Stimulated activated naive CD8-positive, alpha-beta T cell treated with anti-CD3 and anti-CD28 coated beads, Interleukin-15, Interleukin-2, amounts not matched to agents 100 U/mL and 50 U/mL, for 24 hours (primary cell): ENCODE data around the gene RGS8.
"Not testable (repeated sequence)": the region's sequence is repeated elsewhere in the genome, so short reads cannot be mapped to it uniquely, and the experiment has no call there.

Source experiments
- ATAC-seq: fragments of 150-1000 bp; cut with Tn5 transposase; one replicate; pipeline ENCODE4 v1.10.0; 2021
- DNase-seq: peaks from one replicate; pipeline ENCODE4 v3.0.0; 2021

The RGS8 gene

DNA sequence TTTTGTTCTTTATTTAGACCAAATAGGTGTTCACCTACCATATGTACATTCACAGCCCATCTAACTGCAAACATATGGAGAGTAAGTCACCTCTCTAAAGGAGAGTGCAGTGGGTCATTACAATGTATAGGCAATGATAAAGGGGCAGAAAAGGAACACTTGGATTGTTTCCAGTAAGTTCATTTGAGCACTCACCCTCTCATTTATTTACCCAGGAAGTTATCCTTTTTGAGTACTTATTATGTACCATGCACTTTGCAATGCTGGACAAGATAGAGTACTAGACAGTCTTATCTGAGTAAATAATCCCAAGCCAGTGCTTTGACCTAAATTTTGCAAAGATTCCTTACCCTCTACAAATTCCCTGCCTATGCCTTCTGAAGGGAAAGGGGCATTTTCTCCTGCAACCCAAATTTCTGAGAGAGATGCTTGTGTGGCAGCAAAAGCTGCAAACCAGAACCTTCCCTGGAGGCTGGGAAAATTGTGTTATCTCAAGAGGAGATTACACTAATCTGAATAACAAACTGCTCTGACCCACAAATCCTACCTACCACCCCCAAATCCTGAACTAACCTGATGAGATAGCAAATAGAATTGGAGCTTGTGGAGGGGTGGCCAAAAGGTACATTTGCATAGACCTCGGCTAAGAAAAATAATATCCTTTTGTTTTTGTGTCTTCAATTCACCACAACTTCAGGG, 18.6 kb upstream of the RGS8 start:
- DNase-seq (no peak), ATAC-seq (no peak)

DNA sequence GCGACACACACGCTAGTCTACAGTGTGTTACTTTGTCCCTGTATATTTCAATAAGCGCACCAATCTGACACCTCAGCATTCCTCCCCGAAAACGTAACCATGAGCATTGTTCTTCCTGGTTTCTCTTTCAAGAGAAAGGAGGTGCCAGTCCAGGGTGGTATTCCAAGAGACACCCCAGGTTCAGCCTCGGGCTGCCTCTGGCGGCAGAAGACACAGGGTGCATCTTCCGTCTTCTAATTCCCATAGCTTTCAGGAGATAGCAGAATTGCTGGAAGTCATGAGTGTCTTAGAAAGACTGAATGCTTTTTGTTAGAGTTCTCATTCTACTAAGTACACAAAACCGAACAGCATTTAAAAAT, 15.9 kb upstream of the RGS8 start:
- ATAC-seq, result no peak

DNA sequence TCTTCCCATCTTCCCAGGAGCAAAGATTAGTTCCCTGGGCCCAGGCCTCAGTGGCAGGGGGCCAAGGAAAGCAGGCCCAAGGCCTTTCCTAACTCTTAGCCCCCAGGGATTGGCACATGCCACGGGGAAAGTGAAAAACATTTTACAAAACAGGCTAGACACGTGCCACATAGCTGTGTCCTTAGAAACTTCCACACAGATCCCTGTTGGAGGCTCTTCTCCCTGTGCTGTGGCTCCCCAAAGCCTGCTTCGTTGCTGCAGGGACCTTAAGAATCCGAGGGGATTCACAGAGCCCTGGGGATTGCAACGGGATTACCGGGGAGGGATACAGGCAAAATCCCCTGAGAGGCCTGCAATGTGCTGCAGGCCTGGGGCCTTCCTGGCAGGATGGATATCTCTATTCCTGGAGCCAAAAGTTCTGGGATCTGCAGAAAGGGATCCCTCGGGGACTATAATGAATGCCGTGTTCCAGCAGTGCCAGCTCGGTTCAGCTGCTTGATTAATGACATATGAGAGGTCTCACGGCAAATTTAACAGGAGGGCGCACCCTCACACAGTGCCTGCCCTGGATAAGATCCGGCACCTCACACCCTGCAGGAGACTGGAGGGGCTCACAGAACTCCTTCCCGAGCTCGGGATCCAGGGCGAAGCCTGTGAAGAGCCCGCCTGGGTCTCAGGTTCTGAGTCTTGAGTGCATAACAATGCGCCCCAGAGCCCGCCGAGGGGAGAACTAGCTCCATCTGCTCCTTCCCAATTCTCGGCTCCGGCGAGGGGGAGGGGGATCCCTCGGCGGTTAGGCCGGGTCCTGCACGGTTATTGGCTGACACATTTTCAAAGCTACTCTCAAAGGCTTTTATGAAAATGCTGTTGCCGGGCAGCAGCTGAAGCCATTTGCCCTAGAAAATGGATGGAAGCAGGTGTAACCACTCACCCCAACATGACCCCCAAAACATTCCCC, 15.3 kb upstream of the RGS8 start:
- no peak for DNase-seq
- no peak for ATAC-seq

More for the DNA sequence above, 15.9 kb upstream of the RGS8 start:
- no peak for DNase-seq

DNA sequence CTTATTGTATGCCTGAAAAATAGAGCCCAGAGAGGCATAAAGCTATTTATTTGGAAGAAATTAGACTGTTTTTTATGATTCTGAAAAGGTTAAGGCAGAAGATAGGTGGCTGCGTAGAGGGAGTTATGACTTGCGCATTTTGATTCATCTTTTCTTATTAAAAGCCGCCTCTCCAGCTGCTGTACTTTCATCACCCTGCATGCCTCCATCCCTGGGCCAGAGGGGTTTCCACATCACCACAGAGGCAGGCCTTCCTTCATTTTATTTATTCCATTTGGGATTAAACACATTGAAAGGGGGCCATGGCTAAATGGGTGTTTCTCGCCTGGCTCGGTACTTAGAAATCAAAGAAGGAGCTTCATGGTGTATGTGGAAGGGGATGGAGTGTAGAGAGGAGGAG, 14.6 kb upstream of the RGS8 start:
- no peak for DNase-seq
- no peak for ATAC-seq

DNA sequence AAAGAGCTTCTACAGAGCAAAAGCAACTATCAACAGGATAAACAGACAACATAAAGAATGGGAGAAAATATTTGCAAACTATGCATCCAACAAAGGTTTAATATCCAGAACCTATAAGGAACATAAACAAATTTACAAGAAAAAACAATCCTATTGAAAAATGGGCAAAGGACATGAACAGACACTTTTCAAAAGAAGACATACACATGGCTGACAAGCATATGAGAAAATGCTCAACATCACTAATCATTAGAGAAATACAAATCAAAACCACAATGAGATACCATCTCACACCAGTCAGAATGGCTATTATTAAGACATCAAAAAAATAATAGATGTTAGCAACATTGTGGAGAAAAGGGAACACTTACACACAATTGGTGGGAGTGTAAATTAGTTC, 8.8 kb upstream of the RGS8 start:
- not testable (repeated sequence) for ATAC-seq, DNase-seq

DNA sequence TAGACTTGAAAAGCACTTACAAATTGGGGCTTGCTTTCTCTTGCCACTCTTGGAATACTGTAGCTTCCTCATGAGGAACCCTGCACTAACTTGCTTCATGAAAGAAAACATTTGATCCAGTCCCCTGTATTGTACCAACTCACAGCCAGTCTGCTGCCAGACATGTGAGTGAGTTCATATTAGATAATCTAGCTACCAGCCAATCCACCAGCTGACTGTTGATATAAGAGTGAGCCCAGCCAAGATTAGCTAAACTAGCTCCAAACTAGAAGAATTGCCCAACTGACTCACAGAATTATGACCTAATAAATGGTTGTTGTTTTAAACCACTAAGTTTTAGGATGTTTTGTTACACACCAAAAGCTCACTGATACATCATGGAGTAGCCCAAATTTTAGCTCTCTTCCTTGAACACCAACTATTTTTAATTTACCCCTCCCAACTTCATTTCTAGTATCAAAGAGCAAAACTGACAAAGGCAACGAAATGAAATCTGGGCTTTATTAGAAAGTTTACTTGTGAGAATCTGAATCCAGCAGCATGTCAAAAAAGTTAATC, 6.6 kb upstream of the RGS8 start:
- DNase-seq (no peak), ATAC-seq (no peak)

DNA sequence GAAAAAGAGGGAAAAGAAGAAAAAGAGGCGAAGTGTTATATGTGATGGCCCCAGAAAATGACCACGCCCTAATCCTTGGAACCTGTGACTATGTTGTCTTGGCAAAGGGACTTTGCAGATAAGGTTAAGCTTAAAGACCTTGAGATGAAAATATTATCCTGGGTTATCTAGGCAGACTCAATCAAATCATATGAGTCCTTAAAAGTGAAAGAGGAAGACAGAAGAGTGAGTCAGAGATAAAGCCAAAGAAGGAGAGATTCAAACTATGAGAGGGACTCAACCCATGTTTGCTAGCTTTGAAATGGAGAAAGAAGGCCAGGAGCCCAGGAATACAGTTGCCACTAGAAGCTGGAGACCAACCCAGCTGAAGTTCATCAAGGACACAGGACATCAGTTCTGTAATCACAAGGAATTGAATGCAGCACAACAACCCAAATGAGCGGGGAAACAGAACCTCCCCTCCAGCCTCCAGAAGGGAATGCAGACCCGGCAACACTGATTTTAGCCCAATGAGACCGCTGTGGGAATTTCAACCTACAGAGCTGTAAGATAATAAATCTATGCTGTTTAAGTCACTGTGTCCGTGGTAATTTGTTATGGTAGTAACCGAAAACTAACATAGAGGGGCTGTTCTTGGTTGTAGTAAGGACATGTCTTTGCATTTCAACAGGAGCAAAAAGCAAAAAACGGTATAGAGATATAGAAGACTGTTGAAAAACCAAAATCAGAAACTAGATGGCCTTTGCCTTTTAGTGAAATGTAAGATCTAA, 4.2 kb upstream of the RGS8 start:
- no peak for DNase-seq
- ATAC-seq, result peak; percentile 9

DNA sequence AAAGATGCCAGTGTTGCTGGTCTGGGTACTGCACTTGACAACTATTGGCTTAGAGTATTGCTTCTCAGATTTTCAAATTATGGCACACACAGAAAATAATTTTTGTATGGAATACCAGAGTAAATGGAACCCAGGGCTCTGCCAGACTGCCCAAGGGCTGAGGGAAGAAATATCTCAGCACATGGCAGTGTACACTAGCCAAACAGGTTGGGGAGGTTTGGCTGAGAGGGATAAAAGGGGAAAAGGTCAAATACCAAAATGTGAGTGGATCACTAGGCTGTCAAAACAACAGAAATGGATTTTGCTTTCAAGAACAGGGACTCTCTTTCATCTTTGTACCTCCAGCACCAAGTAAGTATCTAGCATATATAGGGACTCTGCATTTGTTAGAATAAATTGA, 3.0 kb upstream of the RGS8 start:
- ATAC-seq (no peak), DNase-seq (no peak)

DNA sequence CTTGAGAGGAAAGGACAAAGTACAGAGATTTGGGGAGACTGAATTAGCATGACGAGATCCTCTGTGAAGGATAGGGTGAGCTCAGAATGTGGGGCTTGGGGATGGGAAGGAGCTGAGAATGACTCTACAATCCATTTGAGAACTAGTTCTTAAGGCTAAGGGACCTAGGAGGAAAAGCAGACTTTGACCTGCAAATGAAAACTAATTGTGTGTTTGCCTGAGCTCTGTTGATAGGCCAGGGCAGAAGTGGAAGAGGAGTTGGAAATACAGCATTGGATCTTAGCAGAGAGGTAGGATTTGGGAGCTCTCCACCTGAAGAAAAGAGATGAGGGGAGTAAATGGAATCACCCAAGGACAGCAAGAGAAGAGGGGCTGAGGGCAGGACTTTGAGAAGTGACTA, 2.1 kb upstream of the RGS8 start:
- ATAC-seq, result no peak

DNA sequence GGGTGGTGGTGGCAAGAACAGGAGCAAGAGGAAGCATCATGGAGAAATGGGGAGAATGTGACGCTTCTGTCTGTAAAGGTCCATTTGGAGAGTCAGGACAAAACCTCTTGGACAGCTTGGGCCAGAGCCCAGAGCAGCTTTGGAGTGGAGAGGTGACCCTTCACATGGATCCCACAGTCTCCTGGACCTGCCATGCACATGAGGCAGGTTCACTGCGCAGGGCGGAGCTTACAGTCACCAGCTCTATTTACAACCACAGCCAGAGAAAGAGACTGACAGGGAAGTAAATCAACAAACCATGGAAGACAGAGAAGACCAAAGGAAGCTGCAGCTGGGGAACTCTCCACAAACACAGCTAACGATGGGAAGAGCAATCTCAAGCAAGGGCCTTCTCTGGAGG, 828 bp upstream of the RGS8 start:
- ATAC-seq (no peak), DNase-seq (no peak)

More for the DNA sequence above, 2.1 kb upstream of the RGS8 start:
- DNase-seq, result no peak

DNA sequence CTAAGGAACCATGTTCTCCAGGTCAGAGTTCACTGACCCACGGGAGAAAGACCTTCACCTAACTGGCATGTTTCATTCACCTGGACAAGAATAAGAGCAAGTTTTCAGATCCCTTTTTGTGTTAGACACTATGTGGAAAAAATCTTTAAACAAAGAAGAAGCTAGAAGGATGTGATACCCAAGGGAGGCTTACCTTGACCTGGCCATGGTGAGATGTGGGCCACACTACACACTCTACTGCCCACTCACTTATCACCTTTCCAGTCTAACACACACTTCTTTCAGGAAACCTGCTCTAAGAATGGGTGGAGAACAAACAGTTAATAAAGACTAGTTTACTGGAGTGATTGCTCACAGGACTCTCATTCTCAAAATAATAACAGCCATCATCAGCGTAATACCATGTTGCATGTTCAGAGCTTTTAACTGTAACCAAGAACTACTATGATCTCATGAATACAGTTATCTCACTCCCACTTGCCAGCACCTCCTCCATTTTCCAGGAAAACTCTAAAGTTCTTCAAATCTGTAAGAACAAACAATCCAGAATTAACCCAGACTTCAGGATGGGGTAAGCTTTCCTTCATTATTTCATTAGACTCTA, 1.4 kb downstream of the RGS8 start:
- DNase-seq (no peak), ATAC-seq (no peak)

DNA sequence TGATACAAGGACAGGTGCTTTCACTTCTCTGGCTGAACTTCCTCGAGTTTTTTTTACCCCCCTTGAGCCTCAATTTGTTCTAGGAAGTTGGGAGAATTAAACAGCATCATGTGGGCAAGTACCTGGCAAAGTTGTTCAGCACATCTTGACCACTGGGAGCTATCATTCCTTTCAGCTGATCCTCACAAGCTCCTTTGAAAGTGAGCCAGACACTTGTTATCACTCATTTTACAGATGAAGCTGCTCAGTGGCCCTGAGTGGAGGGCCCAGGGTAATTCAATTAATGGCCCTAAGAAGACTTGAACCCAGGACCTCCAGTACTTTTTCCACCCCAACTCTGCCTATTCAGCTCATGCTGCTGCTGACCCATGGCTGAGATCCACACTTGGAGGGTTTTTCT, 2.0 kb downstream of the RGS8 start:
- DNase-seq, result no peak
- no peak for ATAC-seq

DNA sequence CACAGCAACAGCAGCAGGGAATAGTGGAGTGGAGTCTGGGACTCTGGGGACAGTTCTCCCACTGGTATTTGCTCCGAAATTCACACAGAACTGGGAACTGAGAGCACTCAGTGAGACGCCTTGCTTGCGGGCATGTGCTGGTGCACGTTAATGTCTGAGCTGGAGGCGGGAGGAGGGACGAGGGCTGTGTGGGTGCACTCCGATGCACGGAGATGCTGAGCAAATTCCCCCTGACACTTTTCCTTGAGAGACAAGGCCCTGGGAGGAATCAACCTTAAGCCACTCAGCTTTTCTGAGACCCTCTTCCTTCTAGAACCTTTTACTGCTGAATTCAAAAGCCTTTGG, 2.8 kb downstream of the RGS8 start:
- ATAC-seq, result no peak
- DNase-seq, result no peak

DNA sequence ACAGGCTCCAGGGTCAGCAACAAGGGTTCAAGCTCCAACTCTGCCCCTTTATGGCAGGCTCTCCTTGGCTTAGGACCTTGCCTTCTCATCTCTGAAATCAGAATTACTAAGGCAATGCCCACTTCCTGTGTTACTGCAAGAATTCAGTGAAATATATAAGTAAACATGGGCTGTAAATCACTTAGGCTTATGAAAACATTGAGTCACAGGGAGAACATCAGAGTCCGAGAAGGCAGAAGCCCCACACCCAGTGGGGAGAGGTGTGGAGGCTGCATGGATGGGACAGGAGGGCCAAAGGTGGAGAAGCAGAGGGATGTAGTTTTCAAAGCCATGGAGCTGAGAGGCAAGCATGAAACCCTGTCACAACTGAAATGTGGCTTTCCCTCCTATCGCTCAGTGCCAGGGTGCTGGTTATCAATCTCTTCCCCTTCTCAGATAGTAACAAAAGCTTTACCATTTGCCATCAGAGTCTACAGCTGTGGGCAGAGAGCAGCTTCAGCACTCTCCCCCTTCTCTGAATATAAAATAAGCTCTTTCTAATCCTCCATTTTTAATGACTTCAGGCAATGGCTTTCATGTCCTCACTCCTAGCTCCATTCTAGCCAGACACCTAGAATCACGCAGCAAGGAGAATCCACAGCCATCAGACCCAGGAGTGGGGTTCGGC, 3.4 kb downstream of the RGS8 start:
- DNase-seq (no peak), ATAC-seq (no peak)

DNA sequence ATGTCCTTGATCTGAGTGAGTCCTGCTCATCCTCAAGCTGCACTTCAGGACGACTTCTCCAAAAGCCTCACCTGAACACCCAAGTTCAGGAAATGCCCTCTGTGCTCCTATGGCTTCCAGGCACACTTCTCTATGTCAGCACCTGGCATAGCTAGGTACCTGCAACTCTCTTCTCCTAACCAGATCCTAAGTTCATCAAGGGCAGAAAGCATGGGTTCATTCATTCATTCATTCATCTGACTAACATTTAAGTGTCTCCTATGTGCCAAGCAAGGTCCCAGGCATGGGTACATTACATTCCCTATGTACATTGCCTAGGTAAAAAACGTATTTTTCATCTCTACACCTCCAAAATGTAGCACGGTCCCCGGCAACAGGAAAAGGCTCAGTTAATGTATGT, 4.0 kb downstream of the RGS8 start:
- DNase-seq (no peak), ATAC-seq (no peak)

DNA sequence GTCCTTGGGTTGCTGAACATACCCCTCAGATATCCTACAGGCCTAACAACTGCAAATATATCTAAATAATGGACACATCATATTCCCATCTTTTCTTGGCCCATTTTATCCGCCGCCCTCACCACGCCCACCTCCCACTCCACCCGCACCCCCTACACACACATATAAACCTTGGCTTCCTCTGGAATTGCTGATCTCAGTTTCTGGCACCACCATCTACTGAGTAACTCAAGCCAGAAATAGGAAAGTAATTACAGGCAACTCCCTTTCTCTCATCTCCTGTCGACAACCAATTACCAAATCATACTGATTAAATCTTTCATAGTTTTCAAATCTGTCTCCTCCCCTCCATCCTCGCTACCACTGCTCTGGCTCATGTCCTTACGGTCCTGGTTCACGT, 4.7 kb downstream of the RGS8 start:
- ATAC-seq, result no peak
- no peak for DNase-seq

DNA sequence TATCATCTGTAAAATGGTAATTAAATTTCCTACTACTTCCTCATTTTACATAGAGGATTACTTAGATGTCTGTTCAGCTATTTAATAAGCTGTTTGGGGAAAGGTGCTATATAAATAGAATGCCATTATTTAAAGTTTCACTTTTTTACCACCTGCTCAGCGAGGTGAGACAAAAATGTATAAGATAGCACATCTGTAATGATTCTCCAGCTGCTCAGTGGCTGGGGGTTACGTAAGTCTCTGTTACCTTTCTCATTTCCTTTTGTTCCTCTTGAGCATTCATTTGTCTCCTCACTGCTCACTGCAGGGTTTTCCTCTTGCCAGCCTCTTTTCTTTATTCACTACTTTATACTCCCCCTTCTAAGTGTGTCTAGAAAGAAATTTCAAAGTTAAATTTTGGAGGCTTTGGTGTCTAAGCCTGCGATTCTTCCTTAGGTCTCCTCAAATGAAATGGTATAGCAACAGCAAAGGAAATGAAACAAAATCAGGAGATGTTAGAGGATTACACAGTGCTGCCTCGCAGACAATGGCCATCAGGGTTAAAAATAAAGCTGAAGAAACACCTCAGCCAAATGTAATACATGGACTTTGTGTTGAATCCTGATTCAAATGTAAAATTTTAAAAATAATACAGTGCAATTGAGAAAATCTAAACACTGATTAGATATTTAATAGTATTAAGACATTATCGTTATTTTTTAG, 6.8 kb downstream of the RGS8 start:
- no peak for ATAC-seq

DNA sequence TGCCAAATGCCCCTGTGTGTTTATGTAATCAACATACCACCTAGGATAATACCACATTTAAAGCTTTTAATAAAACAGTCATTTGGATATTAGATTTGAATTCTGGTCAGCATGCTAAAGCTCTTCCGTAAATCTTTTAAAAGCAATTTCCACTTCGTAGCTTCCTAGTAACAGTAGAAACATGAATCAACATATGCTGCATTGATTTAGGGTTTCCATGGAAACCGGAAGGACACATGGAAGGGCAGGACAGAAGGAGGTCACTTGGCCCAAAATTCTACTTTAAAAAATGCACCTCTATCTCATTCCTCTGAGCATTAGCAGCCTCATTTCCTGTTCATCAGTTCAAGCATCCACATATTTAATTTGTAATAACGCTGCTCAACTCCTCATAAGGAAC, 8.1 kb downstream of the RGS8 start:
- DNase-seq, result no peak
- no peak for ATAC-seq

More for the DNA sequence above, 6.8 kb downstream of the RGS8 start:
- DNase-seq, result no peak

DNA sequence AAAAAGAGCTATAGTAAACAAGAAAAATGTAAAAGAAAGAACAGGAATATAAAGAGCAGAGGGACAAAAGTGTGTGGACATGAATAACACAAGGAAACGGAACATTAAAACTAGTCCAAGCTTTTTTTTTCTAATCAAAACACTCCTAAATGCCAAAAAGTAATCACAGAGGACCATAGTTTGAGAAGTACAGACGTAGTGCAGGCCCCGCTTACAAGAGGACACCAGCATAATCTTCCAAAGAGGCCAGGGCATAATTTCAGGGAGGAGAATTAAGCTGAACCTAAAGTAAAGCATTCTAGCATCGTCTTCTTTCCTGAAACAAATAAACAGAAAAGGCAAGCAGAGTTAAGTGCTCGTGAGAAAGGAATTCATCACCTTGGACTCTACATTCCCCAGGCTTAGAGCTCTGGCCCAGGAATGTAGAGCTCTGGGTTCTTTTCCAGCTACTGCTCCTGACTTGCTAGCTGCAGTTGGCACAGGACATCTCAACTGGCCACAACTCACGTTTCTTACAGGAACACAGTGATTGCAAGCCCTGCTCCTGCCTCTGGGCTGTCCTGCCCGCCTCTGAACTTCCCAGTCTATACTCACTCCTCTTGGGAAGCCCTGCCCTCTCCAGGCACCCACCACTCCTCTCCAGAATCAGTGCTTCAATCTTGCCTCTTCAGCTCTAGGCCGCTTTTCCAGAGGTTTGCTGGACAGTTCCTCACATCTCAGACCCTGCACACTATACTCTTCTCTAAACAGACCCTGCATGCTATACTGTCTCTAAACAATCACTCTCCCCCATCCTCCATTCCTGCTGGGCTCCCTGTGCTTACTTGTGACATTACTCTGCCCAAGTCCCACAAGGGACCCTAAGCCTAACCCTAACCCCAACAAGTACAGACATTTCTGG, 9.8 kb downstream of the RGS8 start:
- DNase-seq, result no peak
- ATAC-seq, result no peak

DNA sequence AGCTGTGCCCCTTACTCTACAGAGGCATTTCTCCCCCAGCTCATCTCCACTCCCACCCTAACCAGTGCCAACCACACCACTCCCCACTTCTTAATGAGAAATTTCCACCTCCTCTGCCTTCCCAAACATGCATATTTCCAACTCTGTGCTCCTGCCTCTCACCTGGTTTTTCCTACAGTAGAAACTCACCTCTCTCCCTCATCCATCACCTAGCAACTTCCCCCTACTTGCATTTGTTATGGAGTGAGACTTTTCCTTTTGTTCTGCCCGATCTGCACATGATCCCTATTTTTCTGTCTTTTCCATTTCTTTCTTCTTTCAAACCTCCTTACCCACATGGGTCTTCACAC, 11.9 kb downstream of the RGS8 start:
- DNase-seq (no peak), ATAC-seq (no peak)
